ENCODE measurements around the gene MAPT.

The MAPT gene

DNA sequence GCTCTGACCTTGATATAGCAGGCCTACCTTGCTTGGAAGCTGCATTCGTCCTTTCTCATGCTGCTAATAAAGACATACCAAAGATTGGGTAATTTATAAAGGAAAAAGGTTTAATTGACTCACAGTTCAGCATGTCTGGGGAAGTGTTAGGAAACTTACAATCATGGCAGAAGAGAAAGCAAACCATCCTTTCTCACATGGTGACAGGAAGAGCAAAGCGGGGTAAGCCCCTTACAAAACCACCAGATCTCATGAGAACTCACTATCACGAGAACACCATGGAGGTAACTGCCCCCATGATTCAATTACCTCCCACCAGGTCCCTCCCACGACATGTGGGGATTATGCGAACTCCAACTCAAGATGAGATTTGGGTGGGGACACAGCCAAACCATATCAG, 6.0 kb upstream of the MAPT start:
- peaks cover 32% of the 10 kb centered on the region for H3K27me3 ChIP-seq (ENCODE audit: control insufficient read depth, insufficient read depth, low read length)
- H3K4me1 ChIP-seq (ENCODE audit: control insufficient read depth, low read depth, low read length): no peaks in the 10 kb centered on the region

GRCh38 chr17:45889579-45889978, 4.8 kb upstream of the MAPT start:
- Histone ChIP-seq H3K9ac (ENCODE audit: low read length) (no peak overlapping the region), H3K27ac (ENCODE audit: low read length) (no peak overlapping the region), H3K36me3 (ENCODE audit: control insufficient read depth, low read depth, low read length) (no peaks in the 10 kb centered on the region), H3K4me1 (ENCODE audit: control insufficient read depth, low read depth, low read length) (no peaks in the 10 kb centered on the region), H3K27me3 (ENCODE audit: control insufficient read depth, insufficient read depth, low read length) (peaks cover 40% of the 10 kb centered on the region), H3K9me3 (ENCODE audit: control insufficient read depth, low read depth, low read length) (no peaks in the 10 kb centered on the region), H3K4me3 (ENCODE audit: low read length) (no peak overlapping the region)

More for the DNA sequence above, 6.0 kb upstream of the MAPT start:
- Histone ChIP-seq H3K27ac (ENCODE audit: low read length) (no peak overlapping the region), H3K4me3 (ENCODE audit: low read length) (no peak overlapping the region), H3K9ac (ENCODE audit: low read length) (no peak overlapping the region), H3K36me3 (ENCODE audit: control insufficient read depth, low read depth, low read length) (no peaks in the 10 kb centered on the region), H3K9me3 (ENCODE audit: control insufficient read depth, low read depth, low read length) (no peaks in the 10 kb centered on the region)

DNA sequence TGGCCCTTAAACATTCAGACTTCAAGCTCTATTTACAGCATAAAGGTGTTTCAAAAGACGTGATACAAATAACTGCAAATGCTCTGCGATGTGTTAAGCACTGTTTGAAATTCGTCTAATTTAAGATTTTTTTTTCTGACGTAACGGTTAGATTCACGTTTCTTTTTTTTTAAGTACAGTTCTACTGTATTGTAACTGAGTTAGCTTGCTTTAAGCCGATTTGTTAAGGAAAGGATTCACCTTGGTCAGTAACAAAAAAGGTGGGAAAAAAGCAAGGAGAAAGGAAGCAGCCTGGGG, 681 bp upstream of the MAPT start:
- Histone ChIP-seq H3K36me3 (ENCODE audit: control insufficient read depth, low read depth, low read length) (no peaks in the 10 kb centered on the region), H3K9me3 (ENCODE audit: control insufficient read depth, low read depth, low read length) (no peaks in the 10 kb centered on the region), H3K9ac (ENCODE audit: low read length) (peak overlapping the region; percentile 58), H3K4me3 (ENCODE audit: low read length) (peak overlapping the region; percentile 50), H3K27me3 (ENCODE audit: control insufficient read depth, insufficient read depth, low read length) (peaks cover 81% of the 10 kb centered on the region), H3K4me1 (ENCODE audit: control insufficient read depth, low read depth, low read length) (peaks cover 3% of the 10 kb centered on the region), H3K27ac (ENCODE audit: low read length) (no peak overlapping the region)

GRCh38 chr17:45895304-45895968, 1.1 kb downstream of the MAPT start:
- H3K27me3 ChIP-seq (ENCODE audit: control insufficient read depth, insufficient read depth, low read length): peaks cover 92% of the 10 kb centered on the region
- H3K4me1 ChIP-seq (ENCODE audit: control insufficient read depth, low read depth, low read length): peaks cover 3% of the 10 kb centered on the region
- H3K9me3 ChIP-seq (ENCODE audit: control insufficient read depth, low read depth, low read length): no peaks in the 10 kb centered on the region
- no peak overlapping the region for H3K27ac ChIP-seq (ENCODE audit: low read length)
- no peaks in the 10 kb centered on the region for H3K36me3 ChIP-seq (ENCODE audit: control insufficient read depth, low read depth, low read length)
- H3K4me3 ChIP-seq (ENCODE audit: low read length): peak overlapping the region; percentile 61
- no peak overlapping the region for H3K9ac ChIP-seq (ENCODE audit: low read length)

DNA sequence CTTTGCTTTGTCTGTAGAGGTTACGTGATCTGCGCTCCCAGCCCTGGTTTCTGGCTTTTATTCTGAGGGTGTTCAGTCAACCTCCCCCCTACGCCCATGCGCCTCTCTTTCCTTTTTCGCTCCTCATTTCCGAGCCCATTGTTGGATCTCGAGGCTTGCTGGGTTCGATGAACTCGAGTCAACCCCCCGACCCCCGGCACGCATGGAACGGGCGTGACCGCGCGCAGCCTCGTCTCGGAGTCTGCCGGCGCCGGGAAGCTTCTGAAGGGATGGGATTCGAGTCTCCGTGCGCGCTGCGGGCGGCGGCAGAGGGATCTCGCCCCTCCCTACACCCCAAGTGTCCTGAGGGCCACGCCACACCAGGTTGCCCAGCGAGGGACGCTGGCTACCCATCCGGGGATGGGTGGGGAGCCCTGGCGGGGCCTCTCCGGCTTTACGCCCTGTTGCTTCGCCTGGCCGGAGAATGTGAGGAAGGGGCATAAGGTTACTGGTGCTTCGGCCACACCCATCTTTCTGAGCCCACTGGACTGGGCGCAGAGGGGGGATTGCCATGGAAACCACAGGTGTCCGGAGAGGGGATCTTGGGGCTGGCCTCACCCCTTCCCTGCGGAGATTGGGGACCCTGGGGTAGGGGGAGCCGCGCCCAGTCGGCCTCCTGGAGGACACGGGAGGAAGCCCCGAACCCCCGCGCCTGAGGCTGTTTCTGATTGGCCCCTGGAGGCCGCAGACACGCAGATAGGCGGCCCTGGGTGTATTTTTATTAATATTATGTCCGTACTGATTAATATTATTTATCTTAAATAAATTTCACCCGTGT, 1.8 kb downstream of the MAPT start:
- no peaks in the 10 kb centered on the region for H3K9me3 ChIP-seq (ENCODE audit: control insufficient read depth, low read depth, low read length)
- no peak overlapping the region for H3K27ac ChIP-seq (ENCODE audit: low read length)
- H3K27me3 ChIP-seq (ENCODE audit: control insufficient read depth, insufficient read depth, low read length): peaks cover 94% of the 10 kb centered on the region
- peak overlapping the region; percentile 61 for H3K4me3 ChIP-seq (ENCODE audit: low read length)
- H3K4me1 ChIP-seq (ENCODE audit: control insufficient read depth, low read depth, low read length): peaks cover 3% of the 10 kb centered on the region
- H3K36me3 ChIP-seq (ENCODE audit: control insufficient read depth, low read depth, low read length): no peaks in the 10 kb centered on the region
- no peak overlapping the region for H3K9ac ChIP-seq (ENCODE audit: low read length)

GRCh38 chr17:45896803-45897693, 2.7 kb downstream of the MAPT start:
- H3K4me1 ChIP-seq (ENCODE audit: control insufficient read depth, low read depth, low read length): peaks cover 3% of the 10 kb centered on the region
- peaks cover 89% of the 10 kb centered on the region for H3K27me3 ChIP-seq (ENCODE audit: control insufficient read depth, insufficient read depth, low read length)
- H3K36me3 ChIP-seq (ENCODE audit: control insufficient read depth, low read depth, low read length): no peaks in the 10 kb centered on the region
- H3K9ac ChIP-seq (ENCODE audit: low read length): peak overlapping the region; percentile 42
- peak overlapping the region; percentile 62 for H3K4me3 ChIP-seq (ENCODE audit: low read length)
- H3K27ac ChIP-seq (ENCODE audit: low read length): no peak overlapping the region
- no peaks in the 10 kb centered on the region for H3K9me3 ChIP-seq (ENCODE audit: control insufficient read depth, low read depth, low read length)

- Histone ChIP-seq H3K4me3 (ENCODE audit: low read length) (no peak overlapping the region), H3K4me1 (ENCODE audit: control insufficient read depth, low read depth, low read length) (peaks cover 2% of the 10 kb centered on the region), H3K27me3 (ENCODE audit: control insufficient read depth, insufficient read depth, low read length) (peaks cover 74% of the 10 kb centered on the region), H3K9me3 (ENCODE audit: control insufficient read depth, low read depth, low read length) (no peaks in the 10 kb centered on the region), H3K27ac (ENCODE audit: low read length) (no peak overlapping the region), H3K9ac (ENCODE audit: low read length) (no peak overlapping the region), H3K36me3 (ENCODE audit: control insufficient read depth, low read depth, low read length) (no peaks in the 10 kb centered on the region)
Measured at GRCh38 chr17:45900136-45900535, 5.8 kb downstream of the MAPT start.

GRCh38 chr17:45900723-45901415, 6.5 kb downstream of the MAPT start:
- H3K9ac ChIP-seq (ENCODE audit: low read length): no peak overlapping the region
- H3K36me3 ChIP-seq (ENCODE audit: control insufficient read depth, low read depth, low read length): no peaks in the 10 kb centered on the region
- peaks cover 67% of the 10 kb centered on the region for H3K27me3 ChIP-seq (ENCODE audit: control insufficient read depth, insufficient read depth, low read length)
- H3K27ac ChIP-seq (ENCODE audit: low read length): no peak overlapping the region
- no peaks in the 10 kb centered on the region for H3K4me1 ChIP-seq (ENCODE audit: control insufficient read depth, low read depth, low read length)
- H3K4me3 ChIP-seq (ENCODE audit: low read length): no peak overlapping the region
- H3K9me3 ChIP-seq (ENCODE audit: control insufficient read depth, low read depth, low read length): no peaks in the 10 kb centered on the region

DNA sequence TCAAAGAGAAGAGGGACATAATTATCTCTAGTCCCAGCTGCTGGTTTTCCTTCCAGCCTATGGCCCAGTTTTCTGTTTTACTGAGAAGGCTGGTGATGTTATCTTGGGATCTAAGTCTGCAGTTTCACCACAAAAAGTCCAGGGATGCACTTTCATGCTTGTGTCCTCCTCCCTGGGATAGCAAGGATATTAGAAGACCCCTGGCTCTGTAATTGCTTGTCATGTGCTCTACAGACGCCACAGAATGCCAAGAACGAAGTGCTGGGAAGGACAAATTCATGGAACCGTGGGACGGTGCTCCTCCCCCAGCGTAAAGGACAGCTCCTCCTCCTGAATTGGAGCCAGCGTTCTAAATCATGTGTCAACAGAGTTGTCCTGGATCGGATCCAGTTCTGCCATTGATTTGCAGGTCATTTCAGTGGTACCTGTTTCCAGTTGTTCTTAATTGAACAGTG, 8.6 kb downstream of the MAPT start:
- no peak overlapping the region for H3K9ac ChIP-seq (ENCODE audit: low read length)
- H3K9me3 ChIP-seq (ENCODE audit: control insufficient read depth, low read depth, low read length): no peaks in the 10 kb centered on the region
- no peak overlapping the region for H3K4me3 ChIP-seq (ENCODE audit: low read length)
- peaks cover 51% of the 10 kb centered on the region for H3K27me3 ChIP-seq (ENCODE audit: control insufficient read depth, insufficient read depth, low read length)
- H3K27ac ChIP-seq (ENCODE audit: low read length): no peak overlapping the region
- no peaks in the 10 kb centered on the region for H3K4me1 ChIP-seq (ENCODE audit: control insufficient read depth, low read depth, low read length)
- no peaks in the 10 kb centered on the region for H3K36me3 ChIP-seq (ENCODE audit: control insufficient read depth, low read depth, low read length)

- Histone ChIP-seq H3K9ac (ENCODE audit: low read length) (no peak overlapping the region), H3K36me3 (ENCODE audit: control insufficient read depth, low read depth, low read length) (no peaks in the 10 kb centered on the region), H3K27ac (ENCODE audit: low read length) (no peak overlapping the region), H3K27me3 (ENCODE audit: control insufficient read depth, insufficient read depth, low read length) (peaks cover 32% of the 10 kb centered on the region), H3K9me3 (ENCODE audit: control insufficient read depth, low read depth, low read length) (no peaks in the 10 kb centered on the region), H3K4me3 (ENCODE audit: low read length) (no peak overlapping the region), H3K4me1 (ENCODE audit: control insufficient read depth, low read depth, low read length) (peaks cover 8% of the 10 kb centered on the region)
Measured at GRCh38 chr17:45904866-45905265, 10.5 kb downstream of the MAPT start.

DNA sequence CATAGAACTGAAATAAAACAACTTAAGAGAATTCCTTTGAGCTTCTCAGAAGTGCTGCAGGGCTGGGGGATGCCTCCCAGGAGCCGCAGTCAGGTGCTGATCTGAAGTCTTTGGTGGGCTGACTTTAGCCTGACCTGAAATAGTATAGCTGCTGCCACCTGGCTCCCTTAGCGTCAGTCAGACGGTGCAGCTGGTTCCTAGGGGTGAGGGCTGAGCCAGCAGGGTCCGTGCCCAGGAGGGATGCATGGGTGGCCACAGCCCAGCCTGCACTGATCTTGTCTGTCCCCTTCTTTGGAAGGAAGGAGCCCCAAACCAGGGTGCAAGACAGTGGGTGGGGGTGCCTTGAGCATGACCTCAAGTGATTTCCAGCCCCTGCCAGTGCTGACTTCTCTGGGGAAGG, 11.5 kb downstream of the MAPT start:
- H3K36me3 ChIP-seq (ENCODE audit: control insufficient read depth, low read depth, low read length): no peaks in the 10 kb centered on the region
- H3K9ac ChIP-seq (ENCODE audit: low read length): no peak overlapping the region
- H3K27ac ChIP-seq (ENCODE audit: low read length): no peak overlapping the region

More for the DNA sequence above, 11.5 kb downstream of the MAPT start:
- Histone ChIP-seq H3K9me3 (ENCODE audit: control insufficient read depth, low read depth, low read length) (no peaks in the 10 kb centered on the region), H3K4me3 (ENCODE audit: low read length) (no peak overlapping the region), H3K27me3 (ENCODE audit: control insufficient read depth, insufficient read depth, low read length) (peaks cover 22% of the 10 kb centered on the region), H3K4me1 (ENCODE audit: control insufficient read depth, low read depth, low read length) (peaks cover 8% of the 10 kb centered on the region)
